GM12873 (cell line): ENCODE data around the gene COPS4.

ENCODE experiments used
- TF ChIP-seq, protein P1 (sequence below): IDR thresholded peaks from 2 replicates; pipeline ENCODE4 v1.5.1; 2012; ENCODE audit warnings: low read depth, mild to moderate bottlenecking, moderate library complexity, low read length, control low read depth; ENCODE audit not compliant: insufficient read depth; ENCODE audit errors: missing control alignments

COPS4 gene

DNA sequence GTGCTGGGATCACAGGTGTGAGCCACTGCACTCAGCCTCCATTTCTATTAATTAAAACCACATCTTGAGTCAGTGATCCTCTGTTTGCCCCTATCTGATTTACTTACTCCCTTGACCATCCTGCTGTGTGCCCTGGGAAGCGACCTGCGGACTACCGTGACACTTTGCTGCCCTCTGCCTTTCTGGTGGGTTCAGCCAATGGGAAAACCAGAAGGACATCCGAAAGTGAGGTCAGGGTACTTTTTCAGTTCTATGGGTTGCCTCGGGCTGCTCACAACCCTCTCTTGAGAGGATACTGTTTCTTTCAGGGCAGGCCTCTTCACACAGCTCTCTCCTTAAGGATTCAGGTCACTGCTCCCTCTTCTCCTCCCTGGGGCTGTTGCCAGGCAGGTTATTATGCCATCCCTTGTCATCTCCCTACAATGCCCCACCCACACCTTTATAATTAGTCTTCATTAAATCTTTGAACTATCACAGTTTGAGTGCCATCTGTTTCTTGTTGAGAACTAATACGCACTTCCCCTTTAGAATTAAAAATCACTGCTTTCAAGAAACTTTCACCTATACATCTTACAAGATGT, 58.2 kb downstream of the COPS4 start:
- TF ChIP-seq, protein P1, sequence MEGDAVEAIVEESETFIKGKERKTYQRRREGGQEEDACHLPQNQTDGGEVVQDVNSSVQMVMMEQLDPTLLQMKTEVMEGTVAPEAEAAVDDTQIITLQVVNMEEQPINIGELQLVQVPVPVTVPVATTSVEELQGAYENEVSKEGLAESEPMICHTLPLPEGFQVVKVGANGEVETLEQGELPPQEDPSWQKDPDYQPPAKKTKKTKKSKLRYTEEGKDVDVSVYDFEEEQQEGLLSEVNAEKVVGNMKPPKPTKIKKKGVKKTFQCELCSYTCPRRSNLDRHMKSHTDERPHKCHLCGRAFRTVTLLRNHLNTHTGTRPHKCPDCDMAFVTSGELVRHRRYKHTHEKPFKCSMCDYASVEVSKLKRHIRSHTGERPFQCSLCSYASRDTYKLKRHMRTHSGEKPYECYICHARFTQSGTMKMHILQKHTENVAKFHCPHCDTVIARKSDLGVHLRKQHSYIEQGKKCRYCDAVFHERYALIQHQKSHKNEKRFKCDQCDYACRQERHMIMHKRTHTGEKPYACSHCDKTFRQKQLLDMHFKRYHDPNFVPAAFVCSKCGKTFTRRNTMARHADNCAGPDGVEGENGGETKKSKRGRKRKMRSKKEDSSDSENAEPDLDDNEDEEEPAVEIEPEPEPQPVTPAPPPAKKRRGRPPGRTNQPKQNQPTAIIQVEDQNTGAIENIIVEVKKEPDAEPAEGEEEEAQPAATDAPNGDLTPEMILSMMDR: no peak

DNA sequence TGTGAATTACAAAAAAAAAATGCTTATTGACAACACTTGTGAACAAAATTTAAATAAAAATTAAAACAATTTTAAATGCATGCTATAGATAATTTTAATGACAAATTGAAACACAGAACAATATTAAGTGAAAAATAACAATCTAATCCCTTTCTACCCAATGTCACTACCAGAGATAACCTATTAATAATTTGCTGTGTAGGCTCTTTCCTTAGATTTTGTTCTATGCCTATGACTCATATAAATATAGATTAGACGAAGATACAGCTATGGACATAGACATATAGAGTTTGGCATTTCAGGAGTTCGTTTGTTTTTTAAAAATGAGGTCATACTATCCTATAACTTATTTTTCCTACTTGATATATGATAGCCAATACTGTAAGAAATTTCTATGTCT, 61.4 kb downstream of the COPS4 start:
- TF ChIP-seq, protein P1: no peak

DNA sequence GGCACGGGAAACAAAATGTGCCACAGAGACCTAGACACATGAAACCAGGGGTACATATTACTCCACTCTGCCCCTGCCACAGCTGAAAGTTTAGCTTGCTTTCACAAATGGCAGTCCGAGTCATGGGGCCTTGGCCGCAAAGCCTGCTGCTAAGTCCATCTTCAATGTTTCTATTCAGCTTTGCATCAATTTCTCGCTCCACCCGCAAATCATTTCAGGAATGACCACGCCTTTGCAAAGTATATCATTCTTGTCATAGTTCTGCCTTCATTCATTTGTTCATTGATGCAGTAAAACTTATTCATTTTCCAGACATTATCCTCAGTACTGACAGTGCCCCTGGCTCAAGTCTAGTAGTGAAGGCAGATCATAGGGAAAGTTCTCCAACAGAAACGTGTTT, 70.0 kb downstream of the COPS4 start:
- TF ChIP-seq, protein P1: no peak

DNA sequence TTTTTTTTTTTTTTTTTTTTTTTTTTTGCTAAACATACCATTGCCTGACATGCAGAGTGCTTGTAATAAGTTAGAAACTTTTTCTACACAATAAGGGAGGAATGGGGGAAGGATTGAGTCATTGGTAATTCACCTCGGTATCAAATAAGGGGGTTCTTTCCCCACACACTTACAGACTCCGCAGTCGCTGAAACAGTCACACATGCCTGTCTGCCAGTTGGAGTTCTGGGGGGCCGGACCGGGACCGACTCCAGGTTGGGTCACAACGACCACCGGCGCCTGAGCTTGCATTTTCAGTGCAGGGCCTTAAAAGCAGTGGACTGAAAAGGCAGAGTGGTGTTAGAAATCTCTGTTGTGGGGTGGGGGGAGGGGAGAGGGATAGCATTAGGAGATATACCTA, 72.6 kb downstream of the COPS4 start:
- TF ChIP-seq, protein P1: no peak

DNA sequence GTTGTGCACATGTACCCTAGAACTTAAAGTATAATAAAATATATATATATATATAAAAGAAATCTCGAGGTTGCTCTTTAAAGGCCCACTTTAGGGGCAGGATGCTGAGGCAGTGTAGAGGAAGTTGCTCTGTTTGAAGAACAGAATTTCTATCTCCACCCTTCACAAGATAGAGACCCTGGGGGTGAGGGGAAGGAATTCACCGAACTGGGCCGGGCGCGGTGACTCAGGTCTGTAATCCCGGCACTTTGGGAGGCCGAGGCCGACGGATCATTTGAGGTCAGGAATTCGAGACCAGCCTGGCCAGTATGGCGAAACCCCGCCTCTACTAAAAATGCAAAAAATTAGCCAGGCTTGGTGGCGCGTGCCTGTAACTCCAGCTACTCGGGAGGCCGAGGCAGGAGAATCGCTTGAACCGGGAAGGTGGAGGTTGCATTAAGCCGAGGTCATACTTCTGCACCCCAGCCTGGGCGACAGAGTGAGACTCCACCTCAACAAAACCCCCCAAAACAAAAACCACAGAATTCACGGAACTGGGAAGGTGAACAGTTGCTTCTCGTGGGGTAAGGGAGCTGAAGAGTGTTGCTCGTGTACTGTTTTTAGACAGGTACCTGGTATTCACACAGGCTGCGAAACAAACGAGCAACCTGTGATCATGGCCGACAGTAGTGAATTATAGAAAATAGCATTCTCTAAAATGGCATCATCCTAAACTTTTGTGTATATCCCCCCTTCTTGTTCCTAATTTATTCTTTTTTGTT, 73.3 kb downstream of the COPS4 start:
- TF ChIP-seq, protein P1: no peak

DNA sequence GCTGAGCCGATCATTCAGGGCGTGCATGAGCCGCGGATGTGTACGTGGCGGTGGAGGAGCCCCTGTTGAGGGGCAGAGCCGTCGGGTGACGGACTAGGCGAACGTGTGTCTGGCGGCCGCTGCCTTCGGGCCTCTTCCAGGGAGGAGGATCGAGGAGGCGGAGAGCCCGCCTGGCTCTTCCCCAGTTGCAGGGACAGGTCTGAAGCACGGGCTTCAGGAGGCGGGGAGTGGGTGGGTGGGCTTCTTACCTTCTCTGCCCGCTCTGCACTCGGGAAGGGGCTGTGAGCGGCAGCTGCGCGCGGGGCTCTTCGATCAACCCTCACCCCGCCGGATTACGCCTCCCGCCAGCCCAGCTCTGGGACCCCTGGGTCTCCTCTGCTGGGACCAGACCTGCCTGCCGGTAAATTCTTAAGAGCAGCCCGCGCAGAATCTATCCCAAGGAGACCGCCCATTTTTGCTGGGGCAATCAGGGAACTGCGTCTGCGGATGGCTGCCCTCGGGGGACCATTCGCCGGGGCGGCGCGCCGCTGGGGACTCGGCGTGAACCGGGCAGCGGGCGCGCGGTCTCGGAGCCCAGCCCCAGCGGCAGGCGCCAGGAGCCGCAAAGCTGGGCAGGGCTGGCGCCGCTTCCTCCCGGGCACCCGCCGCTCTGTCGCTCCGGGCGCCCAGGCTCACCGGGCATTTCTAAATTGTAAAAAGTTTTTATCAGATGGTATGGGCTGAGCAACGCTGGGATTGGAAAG, 74.7 kb downstream of the COPS4 start:
- TF ChIP-seq, protein P1: no peak
